Cardiac muscle cell (in vitro differentiated cells and primary cell): ENCODE results near the gene ATP2B2. TPM values are rescaled to one million over a fixed set of nuclear protein-coding genes. Genes with fewer than 3 reads are reported as not detected.

Experiments used
- DNase-seq, 2 donors: peaks; one replicate each; pipeline versions ENCODE4 v3.0.0 to v3.0.0-alpha.2; 2010 to 2017; ENCODE audit warnings: low read depth in 1 of 2, low spot score in 1 of 2
- H3K27ac ChIP-seq: fragments of 200-600 bp; sonication (generic); 2 replicates; pipeline ENCODE4 v1.5.1; 2016
- H3K27me3 ChIP-seq: fragments of 200-600 bp; sonication (generic); 2 replicates; pipeline ENCODE4 v1.6.0; 2016; ENCODE audit warnings: control low read depth
- H3K36me3 ChIP-seq: fragments of 200-600 bp; sonication (generic); 2 replicates; pipeline ENCODE4 v1.5.1; 2016; ENCODE audit warnings: control low read depth
- H3K4me1 ChIP-seq: fragments of 200-600 bp; sonication (generic); 2 replicates; pipeline ENCODE4 v1.8.1; 2017; ENCODE audit warnings: low read depth, mild to moderate bottlenecking, mixed run types
- H3K4me3 ChIP-seq: fragments of 200-600 bp; sonication (generic); 2 replicates; pipeline ENCODE4 v1.5.1; 2016; ENCODE audit warnings: mild to moderate bottlenecking
- H3K9me3 ChIP-seq: fragments of 200-600 bp; sonication (generic); 2 replicates; pipeline ENCODE4 v1.5.1; 2017; ENCODE audit warnings: low read depth, mild to moderate bottlenecking, control low read depth
- CTCF ChIP-seq: IDR thresholded peaks from 2 replicates; pipeline ENCODE4 v1.5.1; 2012; ENCODE audit warnings: low read depth, mild to moderate bottlenecking, low read length
- polyA plus RNA-seq: library from polyadenylated mRNA; unstranded; fragments of >200 nt; fragmentation: Nextera tagmentation; extraction: Ambion mirVana; gene quantifications from 2 replicates; pipeline ENCODE4 v1.2.1, GENCODE V29; 2016
- total RNA-seq: library from RNA; depleted of rRNA; stranded (reverse); fragments of >200 nt; gene quantifications from 2 replicates; pipeline ENCODE4 v1.2.3, GENCODE V29; 2016

ATP2B2 gene
- total and polyA plus RNA-seq, 2 experiments from 2014 or later, result 0.22 to 0.77 TPM

- Histone ChIP-seq H3K36me3 (no peaks in the 10 kb centered on the region), H3K4me1 (no peaks in the 10 kb centered on the region), H3K27ac (no peak overlapping the region), H3K27me3 (no peaks in the 10 kb centered on the region), H3K4me3 (no peak overlapping the region), H3K9me3 (no peaks in the 10 kb centered on the region)
- no peak for DNase-seq
- no peak for TF ChIP-seq CTCF
Measured at GRCh38 chr3:10479311-10479710, 26.1 kb downstream of the ATP2B2 start.

GRCh38 chr3:10475983-10476382, 29.4 kb downstream of the ATP2B2 start:
- H3K4me1 ChIP-seq, result no peaks in the 10 kb centered on the region
- no peaks in the 10 kb centered on the region for H3K27me3 ChIP-seq
- no peaks in the 10 kb centered on the region for H3K9me3 ChIP-seq
- no peak for TF ChIP-seq CTCF
- no peaks in the 10 kb centered on the region for H3K36me3 ChIP-seq
- no peak overlapping the region for H3K27ac ChIP-seq
- no peak overlapping the region for H3K4me3 ChIP-seq
- no peak for DNase-seq

- Histone ChIP-seq H3K36me3 (no peaks in the 10 kb centered on the region), H3K4me3 (no peak overlapping the region), H3K27me3 (no peaks in the 10 kb centered on the region), H3K4me1 (peaks cover 8% of the 10 kb centered on the region), H3K9me3 (no peaks in the 10 kb centered on the region), H3K27ac (no peak overlapping the region)
- no peak for TF ChIP-seq CTCF
- no peak for DNase-seq
Measured at GRCh38 chr3:10474847-10475246, 30.5 kb downstream of the ATP2B2 start.

- DNase-seq, result no peak
- Histone ChIP-seq H3K27me3 (no peaks in the 10 kb centered on the region), H3K27ac (no peak overlapping the region), H3K9me3 (no peaks in the 10 kb centered on the region), H3K4me3 (no peak overlapping the region), H3K4me1 (peaks cover 14% of the 10 kb centered on the region), H3K36me3 (no peaks in the 10 kb centered on the region)
- no peak for TF ChIP-seq CTCF
Measured at GRCh38 chr3:10474275-10474646, 31.1 kb downstream of the ATP2B2 start.

GRCh38 chr3:10473581-10474274, 31.7 kb downstream of the ATP2B2 start:
- no peaks in the 10 kb centered on the region for H3K36me3 ChIP-seq
- H3K4me1 ChIP-seq, result peaks cover 17% of the 10 kb centered on the region
- no peak overlapping the region for H3K27ac ChIP-seq
- H3K4me3 ChIP-seq, result no peak overlapping the region
- no peak for DNase-seq
- no peaks in the 10 kb centered on the region for H3K9me3 ChIP-seq
- TF ChIP-seq CTCF, result no peak
- no peaks in the 10 kb centered on the region for H3K27me3 ChIP-seq
